ENCODE measurements around the gene STX16.
"Not testable (repeated sequence)": the region's sequence is repeated elsewhere in the genome, so short reads cannot be mapped to it uniquely, and the experiment has no call there.

GRCh38 chr20:58648502-58648825, 2.6 kb upstream of the STX16 start:
- not testable (repeated sequence) for TF ChIP-seq CTCF (conservative IDR thresholded peaks at IDR 0.05 in 1 of 2, IDR thresholded peaks at IDR 0.05 in 1 of 2; ENCODE audit: low read depth in 1 of 2, low read length in 2 of 2); EZH2 (IDR thresholded peaks at IDR 0.05; ENCODE audit: low read length, missing control alignments)
